ENCODE data around the gene DNAH3.
"Not testable (repeated sequence)": the region's sequence is repeated elsewhere in the genome, so short reads cannot be mapped to it uniquely, and the experiment has no call there.

The DNAH3 gene

GRCh38 chr16:20984019-20984418, 166.6 kb downstream of the DNAH3 start:
- DNase-seq, result no peak

DNA sequence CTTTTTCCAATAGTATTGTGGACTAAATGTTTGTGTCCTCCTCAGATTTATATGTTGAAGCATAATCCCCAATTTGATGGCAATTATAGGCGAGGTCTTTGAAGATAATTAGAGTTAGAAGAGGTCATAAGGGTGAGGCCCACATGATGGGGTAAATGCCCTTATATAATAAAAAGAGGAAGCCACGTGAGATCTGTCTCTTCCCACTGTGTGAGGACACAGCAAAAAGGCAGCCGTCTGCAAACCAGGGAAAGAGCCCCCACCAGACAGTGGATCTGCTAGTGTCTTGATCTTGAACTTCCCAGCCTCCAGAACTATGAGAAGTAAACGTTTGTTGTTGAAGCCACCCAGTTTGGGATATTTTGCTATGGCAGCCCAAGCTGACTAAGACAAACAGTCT, 174.1 kb downstream of the DNAH3 start:
- DNase-seq, result no peak

- DNase-seq, result not testable (repeated sequence)
Measured at GRCh38 chr16:20973201-20973600, 177.4 kb downstream of the DNAH3 start.

GRCh38 chr16:20971401-20971800, 179.2 kb downstream of the DNAH3 start:
- DNase-seq, result no peak

DNA sequence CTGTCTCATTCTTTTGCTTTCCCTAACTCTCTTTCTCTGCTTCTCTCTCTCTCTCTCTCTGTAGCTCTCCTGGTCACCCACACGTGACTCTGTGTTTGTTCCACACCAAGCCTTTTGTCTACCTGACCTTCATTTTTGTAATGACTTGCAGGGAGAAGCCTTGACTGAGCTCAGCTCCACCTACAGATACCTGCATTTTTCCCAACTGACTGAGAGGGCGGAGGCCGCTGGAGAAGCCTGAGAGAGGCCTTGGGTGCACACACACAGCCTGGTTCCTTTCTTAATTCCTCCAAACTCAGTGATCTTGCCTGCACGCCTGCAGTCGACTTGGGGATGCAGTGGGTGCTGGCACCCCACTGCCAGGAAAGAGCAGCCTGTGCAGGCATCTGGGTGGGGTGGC, 181.3 kb downstream of the DNAH3 start:
- DNase-seq, result no peak

- no peak for DNase-seq
Measured at GRCh38 chr16:20968765-20969164, 181.9 kb downstream of the DNAH3 start.

- no peak for DNase-seq
Measured at GRCh38 chr16:20960899-20961298, 189.7 kb downstream of the DNAH3 start.

DNA sequence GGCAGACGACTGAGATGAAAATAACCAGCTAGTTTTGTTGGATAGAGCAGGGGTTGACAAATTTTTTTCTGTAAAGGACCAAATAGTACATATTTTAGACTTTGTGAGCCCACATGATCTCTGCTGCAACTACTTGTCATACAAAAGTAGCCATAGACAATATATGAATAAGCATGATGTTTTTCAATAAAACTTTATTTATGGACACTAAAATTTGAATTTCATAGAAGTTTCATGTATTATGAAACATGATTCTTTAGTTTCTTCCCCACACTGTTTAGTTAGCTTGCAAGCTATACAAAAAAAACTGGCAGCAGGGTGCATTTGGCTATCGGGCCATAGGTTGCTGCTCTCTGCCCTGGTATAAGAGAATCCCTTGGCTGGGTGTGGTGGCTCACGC, 193.5 kb downstream of the DNAH3 start:
- DNase-seq, result no peak

- DNase-seq, result no peak
Measured at GRCh38 chr16:20956319-20956718, 194.3 kb downstream of the DNAH3 start.

GRCh38 chr16:20954574-20954973, 196.1 kb downstream of the DNAH3 start:
- DNase-seq, result no peak

GRCh38 chr16:20952139-20952920, 198.3 kb downstream of the DNAH3 start:
- DNase-seq, result no peak

DNA sequence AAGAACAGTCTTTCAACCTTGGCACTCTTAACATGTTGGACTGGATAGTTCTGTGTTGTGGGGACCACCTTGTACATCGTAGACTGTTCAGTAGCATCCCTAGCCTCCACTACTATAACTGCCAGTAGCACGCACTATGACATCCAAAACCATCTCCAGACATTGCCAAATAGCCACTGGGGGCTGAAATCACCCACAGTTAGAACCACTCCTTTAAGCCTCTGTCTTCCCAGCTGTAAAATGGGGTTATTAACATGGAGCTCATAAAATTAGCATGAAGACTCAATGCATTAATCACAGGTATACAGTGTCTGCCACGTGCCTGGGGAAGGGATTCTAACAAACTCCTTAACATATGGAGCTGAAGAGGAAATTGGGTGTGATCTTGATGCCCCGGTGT, 200.4 kb downstream of the DNAH3 start:
- no peak for DNase-seq

GRCh38 chr16:20949660-20950059, 201.0 kb downstream of the DNAH3 start:
- no peak for DNase-seq

DNA sequence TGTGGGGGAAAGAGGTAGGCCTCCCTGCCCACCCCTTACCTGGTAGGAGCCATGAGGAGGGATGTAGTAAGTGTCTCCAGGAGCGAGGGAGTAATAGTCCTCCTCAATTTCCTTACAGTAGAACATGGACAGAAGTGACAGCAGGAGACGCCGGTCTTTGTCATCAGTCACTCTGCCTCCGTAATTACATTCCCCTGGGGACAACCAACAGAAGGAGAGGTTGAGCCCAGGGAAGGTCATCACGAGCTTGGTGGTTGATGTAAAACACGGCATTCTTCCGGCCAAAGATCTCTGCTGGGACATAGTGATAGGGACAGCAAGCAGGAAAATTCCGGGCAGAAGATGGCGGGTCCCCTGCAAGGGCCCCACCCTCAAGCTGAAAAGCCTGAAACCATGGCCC, 202.2 kb downstream of the DNAH3 start:
- DNase-seq, result no peak

DNA sequence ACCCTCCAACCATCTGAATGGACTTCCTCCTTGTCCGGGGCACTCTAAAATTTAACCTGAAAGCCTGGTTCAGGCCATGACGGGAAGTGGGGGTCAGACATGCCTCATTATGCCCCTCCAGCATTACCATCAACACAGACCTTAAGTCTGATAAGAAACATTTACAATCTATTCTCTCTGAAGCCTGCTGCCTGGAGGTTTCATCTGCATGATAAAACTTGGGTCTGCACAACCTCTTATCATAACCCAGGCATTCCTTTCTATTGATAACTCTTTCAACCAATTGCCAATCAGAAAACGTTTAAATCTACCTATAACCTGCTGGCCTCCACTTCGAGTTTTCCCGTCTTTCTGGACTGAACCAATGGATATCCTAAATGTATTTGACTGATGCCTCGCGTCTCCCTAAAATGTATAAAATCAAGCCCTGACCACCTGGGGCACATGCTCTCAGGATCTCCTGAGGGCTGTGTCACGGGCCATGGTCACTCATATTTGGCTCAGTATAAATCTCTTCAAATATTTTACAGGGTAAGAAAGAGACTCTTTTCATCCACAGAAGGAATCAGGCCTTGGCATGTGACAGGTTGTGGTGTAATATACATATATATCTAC, 204.5 kb downstream of the DNAH3 start:
- no peak for DNase-seq

DNA sequence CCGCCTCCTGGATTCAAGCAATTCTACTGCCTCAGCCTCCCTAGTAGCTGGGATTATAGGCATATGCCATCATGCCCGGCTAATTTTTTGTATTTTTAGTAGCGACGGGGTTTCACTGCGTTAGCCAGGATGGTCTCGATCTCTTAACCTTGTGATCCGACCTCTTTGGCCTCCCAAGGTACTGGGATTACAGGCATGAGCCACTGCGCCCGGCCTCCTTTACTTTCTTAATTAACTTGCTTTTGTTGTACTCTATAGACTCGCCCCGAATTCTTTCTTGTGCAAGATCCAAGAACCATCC, 205.1 kb downstream of the DNAH3 start:
- not testable (repeated sequence) for DNase-seq

GRCh38 chr16:20944861-20945574, 205.6 kb downstream of the DNAH3 start:
- DNase-seq, result no peak

DNA sequence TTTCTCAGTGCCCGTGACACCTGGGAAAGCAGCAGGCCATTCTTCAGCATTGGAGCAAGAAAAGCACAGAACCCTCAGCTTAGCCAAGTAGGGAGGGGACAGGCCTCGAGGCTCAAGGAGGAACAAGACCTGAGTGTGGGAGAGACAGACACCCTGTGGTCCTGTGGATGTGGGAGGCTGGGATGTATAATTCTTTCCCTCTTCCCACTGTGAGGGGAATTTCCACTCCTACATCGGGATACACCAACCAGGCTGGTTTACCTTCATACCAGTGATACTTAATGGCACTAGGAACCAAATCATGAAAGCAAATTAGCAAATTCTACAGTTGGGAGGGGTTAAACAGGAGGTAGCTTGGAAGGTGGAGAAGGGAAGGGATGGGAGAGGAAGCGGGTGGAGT, 208.4 kb downstream of the DNAH3 start:
- DNase-seq, result no peak

GRCh38 chr16:20941636-20941926, 209.1 kb downstream of the DNAH3 start:
- no peak for DNase-seq

- no peak for DNase-seq
Measured at GRCh38 chr16:20940871-20941635, 209.6 kb downstream of the DNAH3 start.

- no peak for DNase-seq
Measured at GRCh38 chr16:20939611-20940010, 211.0 kb downstream of the DNAH3 start.

DNA sequence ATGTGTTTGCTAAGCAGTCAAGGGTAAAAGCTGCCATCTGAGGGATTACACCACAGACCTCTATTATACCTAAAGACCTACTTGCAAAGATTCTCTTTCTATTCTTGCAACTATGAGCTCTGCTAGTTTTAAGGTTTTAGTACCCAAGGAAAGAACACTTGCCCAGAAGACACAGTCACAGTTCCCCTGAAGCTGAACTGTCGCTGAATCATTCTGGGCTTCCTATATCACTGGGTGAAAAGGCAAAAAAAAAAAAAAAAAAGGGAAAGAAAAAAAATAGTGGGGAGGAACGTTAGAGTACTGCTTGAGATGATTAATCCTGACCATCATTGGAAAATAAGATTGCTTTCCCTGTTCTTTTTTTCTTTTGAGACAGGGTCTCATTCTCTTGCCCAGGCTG, 212.2 kb downstream of the DNAH3 start:
- DNase-seq, result no peak

GRCh38 chr16:20937736-20938135, 212.9 kb downstream of the DNAH3 start:
- DNase-seq, result no peak

DNA sequence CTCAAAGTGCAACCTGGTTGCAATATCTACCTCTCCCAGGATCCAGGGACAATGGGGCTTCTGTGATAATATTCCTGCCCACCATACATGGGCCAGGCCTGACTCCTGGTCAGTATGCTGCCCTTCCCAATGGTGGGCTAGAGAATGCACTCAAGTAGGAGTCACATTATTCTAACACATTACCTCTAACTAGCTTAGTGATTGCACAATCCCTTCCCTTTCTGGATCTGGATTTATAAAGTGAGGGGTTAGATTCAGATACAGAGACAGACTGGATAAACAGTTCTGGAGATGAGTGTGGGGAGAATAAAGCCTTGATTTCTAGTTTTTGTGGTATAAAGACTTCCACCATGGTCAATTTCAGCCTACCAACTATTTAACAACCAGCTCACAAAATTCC, 217.1 kb downstream of the DNAH3 start:
- no peak for DNase-seq

All from NCI-H1930 (cell line).